Prostate gland (tissue), 2 donors: ENCODE results near the gene VGLL3. TPM values are rescaled to one million over a fixed set of nuclear protein-coding genes. Genes with fewer than 3 reads are reported as not detected.

Experiments
- DNase-seq: peaks from one replicate; pipeline ENCODE4 v3.0.0-alpha.2; 2019; ENCODE audit warnings: low spot score
- H3K27ac ChIP-seq, 2 donors: fragments of 200-600 bp; sonication (generic); 2 replicates each; pipeline ENCODE4 v1.5.1; 2017 to 2019
- H3K27me3 ChIP-seq: fragments of 200-600 bp; sonication (generic); replicated peaks from 2 replicates; pipeline ENCODE4 v1.5.1; 2019; ENCODE audit not compliant: insufficient read depth
- H3K36me3 ChIP-seq, 2 donors: fragments of 200-600 bp; sonication (generic); 1 replicate in 1 of 2; 2 replicates in 1 of 2; pipeline versions ENCODE4 v1.5.1 to v1.8.1; 2017 to 2019
- H3K4me1 ChIP-seq: fragments of 200-600 bp; sonication (generic); replicated peaks from 2 replicates; pipeline ENCODE4 v1.5.1; 2019
- H3K4me3 ChIP-seq, 2 donors: fragments of 200-600 bp; sonication (generic); 2 replicates each; pipeline ENCODE4 v1.5.1; 2017 to 2019
- H3K9me3 ChIP-seq: fragments of 200-600 bp; sonication (generic); 2 replicates; pipeline ENCODE4 v1.5.1; 2017
- POLR2A ChIP-seq: fragments of 450-650 bp; IDR thresholded peaks from one replicate; pipeline ENCODE4 v1.6.1; 2016; ENCODE audit warnings: antibody characterized with exemption, mild to moderate bottlenecking
- POLR2AphosphoS5 ChIP-seq: sonication (generic); formaldehyde crosslinking; IDR thresholded peaks from one replicate; pipeline ENCODE4 v1.6.1; 2017; ENCODE audit warnings: antibody characterized with exemption
- WGBS: methylation state at CpG from one replicate; pipeline ENCODE4 v1.1.5; 2018; 5-methylcytosine and 5-hydroxymethylcytosine counted together
- intact Hi-C: fragments of 100-400 bp; cut with DNase I; formaldehyde crosslinking; loops from one replicate; pipeline ENCODE4 v1.14.2; 2022
- total RNA-seq, 2 donors: library from RNA; depleted of rRNA; stranded (reverse); fragments of >200 nt; gene quantifications; one replicate each; pipeline ENCODE4 v1.1.0, GENCODE V29; 2016
- TF ChIP-seq, protein P1 (sequence below), 4 experiments: fragments of 200-600 bp in 2 of 4; fragments of 450-650 bp in 2 of 4; sonication (generic) in 2 of 4; IDR thresholded peaks; 1 replicate in 3 of 4; 2 replicates in 1 of 4; pipeline ENCODE4 v1.5.1; 2016 to 2019; ENCODE audit warnings: antibody characterized with exemption in 4 of 4, mild to moderate bottlenecking in 2 of 4, moderate library complexity in 2 of 4

Gene VGLL3
- total RNA-seq, 2 donors from 2014 or later: 44.4 to 55.5 TPM

DNA sequence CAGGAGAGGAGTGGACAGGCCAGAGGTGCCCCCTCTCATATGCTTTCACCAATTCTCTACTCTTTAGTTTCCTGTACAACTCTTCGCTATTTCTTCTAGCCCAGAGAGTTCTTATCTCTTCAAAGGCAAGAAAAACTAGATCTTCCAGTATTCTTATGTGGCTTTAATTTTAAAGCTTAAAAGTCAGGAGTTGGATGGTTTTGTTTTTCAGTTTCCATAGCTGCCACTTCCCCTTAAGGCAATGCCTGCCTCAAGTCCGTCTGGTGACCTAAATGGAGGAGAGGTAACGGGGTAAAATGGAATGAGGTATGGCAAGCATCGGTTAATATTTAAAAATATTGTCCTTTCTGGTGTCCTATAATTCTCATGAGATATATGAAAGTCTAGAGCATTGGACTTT is 11.4 kb upstream of the VGLL3 start:
- Histone ChIP-seq H3K27ac (no peak overlapping the region), H3K36me3 (no peaks in the 10 kb centered on the region), H3K27me3 (no peaks in the 10 kb centered on the region), H3K4me1 (no peaks in the 10 kb centered on the region), H3K4me3 (no peak overlapping the region), H3K9me3 (no peaks in the 10 kb centered on the region)
- WGBS: 76% methylated on average over 4 of the region's 4 CpGs
- TF ChIP-seq POLR2AphosphoS5 (no peak), POLR2A (no peak)
- TF ChIP-seq, protein P1, sequence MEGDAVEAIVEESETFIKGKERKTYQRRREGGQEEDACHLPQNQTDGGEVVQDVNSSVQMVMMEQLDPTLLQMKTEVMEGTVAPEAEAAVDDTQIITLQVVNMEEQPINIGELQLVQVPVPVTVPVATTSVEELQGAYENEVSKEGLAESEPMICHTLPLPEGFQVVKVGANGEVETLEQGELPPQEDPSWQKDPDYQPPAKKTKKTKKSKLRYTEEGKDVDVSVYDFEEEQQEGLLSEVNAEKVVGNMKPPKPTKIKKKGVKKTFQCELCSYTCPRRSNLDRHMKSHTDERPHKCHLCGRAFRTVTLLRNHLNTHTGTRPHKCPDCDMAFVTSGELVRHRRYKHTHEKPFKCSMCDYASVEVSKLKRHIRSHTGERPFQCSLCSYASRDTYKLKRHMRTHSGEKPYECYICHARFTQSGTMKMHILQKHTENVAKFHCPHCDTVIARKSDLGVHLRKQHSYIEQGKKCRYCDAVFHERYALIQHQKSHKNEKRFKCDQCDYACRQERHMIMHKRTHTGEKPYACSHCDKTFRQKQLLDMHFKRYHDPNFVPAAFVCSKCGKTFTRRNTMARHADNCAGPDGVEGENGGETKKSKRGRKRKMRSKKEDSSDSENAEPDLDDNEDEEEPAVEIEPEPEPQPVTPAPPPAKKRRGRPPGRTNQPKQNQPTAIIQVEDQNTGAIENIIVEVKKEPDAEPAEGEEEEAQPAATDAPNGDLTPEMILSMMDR (IDR thresholded peaks at IDR 0.05): no peak
- DNase-seq: no peak
- intact Hi-C loops: no loop called here

DNA sequence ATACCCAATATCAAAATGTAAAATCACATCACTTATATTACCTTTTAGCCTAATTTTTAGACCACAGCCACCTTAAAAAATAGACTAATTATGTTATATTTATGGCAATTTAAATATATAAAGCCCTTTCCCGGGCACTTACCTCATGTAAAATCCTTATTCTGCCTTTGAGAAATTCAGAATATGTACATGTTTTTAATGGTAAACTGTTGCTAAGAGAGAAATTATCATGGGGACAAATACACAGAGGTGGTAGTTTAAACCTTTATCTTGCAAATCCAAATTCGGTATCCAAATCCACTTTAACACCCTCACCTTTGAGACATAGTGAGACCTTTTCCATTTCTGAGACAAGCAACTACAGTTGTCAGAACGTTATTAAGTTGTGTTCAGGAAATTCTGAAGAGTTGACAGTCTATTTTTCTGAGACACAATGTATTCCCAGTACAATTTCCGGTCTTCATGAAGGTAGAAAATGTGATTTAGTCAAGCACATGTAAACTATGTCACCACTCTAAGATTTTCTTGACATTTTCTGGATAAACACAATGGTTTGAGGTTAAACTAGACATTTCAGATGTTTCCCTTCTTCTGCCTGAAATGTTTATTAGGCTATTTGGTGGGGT is 10.6 kb upstream of the VGLL3 start:
- intact Hi-C loops: no loop called here
- H3K4me3 ChIP-seq: no peak overlapping the region
- H3K9me3 ChIP-seq: no peaks in the 10 kb centered on the region
- no peaks in the 10 kb centered on the region for H3K36me3 ChIP-seq
- WGBS: 62% methylated on average over 4 of the region's 4 CpGs
- DNase-seq: no peak
- H3K27ac ChIP-seq: no peak overlapping the region
- H3K4me1 ChIP-seq: no peaks in the 10 kb centered on the region
- no peaks in the 10 kb centered on the region for H3K27me3 ChIP-seq
- TF ChIP-seq POLR2AphosphoS5: no peak
- no peak for TF ChIP-seq POLR2A
- TF ChIP-seq, protein P1 (IDR thresholded peaks at IDR 0.05): no peak

DNA sequence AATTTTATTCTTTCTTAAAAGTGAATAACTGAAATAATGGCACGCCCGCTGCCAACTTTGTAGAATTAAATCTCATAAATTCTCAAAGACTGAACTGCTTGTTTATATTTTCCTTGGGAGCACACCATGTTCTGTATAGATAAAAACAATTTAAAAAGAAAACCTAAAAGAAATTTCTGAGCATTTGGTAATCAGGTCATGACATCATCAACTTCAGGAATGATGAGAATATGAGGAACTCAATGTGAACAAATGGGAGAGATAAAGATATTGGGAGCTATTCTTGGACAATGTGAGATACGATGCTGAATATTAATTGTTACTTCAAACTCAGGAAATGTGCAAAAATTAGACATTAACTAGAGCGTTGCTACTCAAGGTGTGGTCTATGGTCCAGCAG is 10.0 kb upstream of the VGLL3 start:
- no peaks in the 10 kb centered on the region for H3K36me3 ChIP-seq
- TF ChIP-seq POLR2AphosphoS5: no peak
- TF ChIP-seq, protein P1 (IDR thresholded peaks at IDR 0.05): no peak
- no peak for TF ChIP-seq POLR2A
- intact Hi-C loops: no loop called here
- no peak overlapping the region for H3K4me3 ChIP-seq
- H3K9me3 ChIP-seq: no peaks in the 10 kb centered on the region
- H3K27ac ChIP-seq: no peak overlapping the region
- 79% methylated on average over 4 of the region's 4 CpGs for WGBS
- H3K27me3 ChIP-seq: no peaks in the 10 kb centered on the region
- DNase-seq: no peak
- H3K4me1 ChIP-seq: no peaks in the 10 kb centered on the region

DNA sequence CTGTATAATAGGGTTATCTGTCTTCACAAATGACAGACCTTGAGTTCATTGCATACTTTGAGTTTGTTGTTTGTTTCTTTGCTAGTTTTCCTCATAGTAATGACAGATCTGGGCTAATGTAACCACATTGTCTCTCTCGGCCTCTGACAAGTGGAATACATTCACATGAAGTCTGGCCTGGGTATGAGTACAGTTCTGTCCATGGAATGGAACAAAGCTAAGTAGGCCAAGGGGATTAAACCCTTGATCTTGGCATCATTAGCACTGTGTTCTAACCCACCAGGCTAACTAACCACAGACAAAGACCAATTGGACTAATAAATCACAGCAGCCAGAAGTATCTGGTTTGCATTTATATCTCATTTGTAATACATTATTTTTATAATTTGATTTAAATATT is 7.6 kb upstream of the VGLL3 start:
- Histone ChIP-seq H3K36me3 (no peaks in the 10 kb centered on the region), H3K9me3 (no peaks in the 10 kb centered on the region), H3K4me3 (no peak overlapping the region), H3K27ac (no peak overlapping the region), H3K27me3 (no peaks in the 10 kb centered on the region), H3K4me1 (no peaks in the 10 kb centered on the region)
- 92% methylated on average over 1 of the region's 1 CpG for WGBS
- TF ChIP-seq, protein P1 (IDR thresholded peaks at IDR 0.05): no peak
- TF ChIP-seq POLR2A (no peak), POLR2AphosphoS5 (no peak)
- DNase-seq: no peak
- intact Hi-C loops: no loop called here

DNA sequence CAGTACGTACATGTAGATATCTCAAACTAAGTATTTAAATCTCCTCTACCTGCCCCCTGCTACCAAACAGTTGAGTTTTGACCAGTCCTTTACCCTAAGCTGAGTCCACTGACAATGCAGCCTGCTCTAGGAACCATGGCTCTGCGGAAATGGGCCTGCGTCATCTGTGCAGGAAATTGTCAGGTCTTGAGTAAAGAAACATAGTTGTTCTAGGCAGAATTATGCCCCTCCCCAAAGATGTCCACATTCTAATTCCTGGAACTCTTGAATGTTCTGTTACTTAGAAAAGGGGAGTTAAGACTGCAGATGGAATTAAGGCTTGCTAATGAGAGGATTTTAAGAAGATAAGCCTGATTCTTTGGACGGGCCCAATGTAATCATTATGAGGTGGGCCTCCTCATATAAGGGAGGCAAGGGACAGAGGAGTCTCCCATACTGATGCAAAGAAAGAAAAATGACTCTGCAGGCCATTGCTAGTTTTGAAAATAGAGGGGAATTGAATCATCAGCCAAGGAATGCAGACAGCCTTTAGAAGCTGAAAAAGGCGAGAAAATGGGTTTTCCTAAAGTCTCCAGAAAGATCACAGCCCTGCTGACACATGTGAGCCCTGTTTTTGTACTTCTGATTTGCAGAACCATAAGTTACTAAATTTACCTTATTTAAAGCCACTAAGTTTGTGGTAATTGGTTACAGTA is 5.5 kb upstream of the VGLL3 start:
- intact Hi-C loops: no loop called here
- DNase-seq: no peak
- WGBS: 87% methylated on average over 5 of the region's 5 CpGs
- no peaks in the 10 kb centered on the region for H3K9me3 ChIP-seq
- no peak for TF ChIP-seq POLR2A
- no peak for TF ChIP-seq POLR2AphosphoS5
- TF ChIP-seq, protein P1 (IDR thresholded peaks at IDR 0.05): no peak
- H3K36me3 ChIP-seq: no peaks in the 10 kb centered on the region
- no peak overlapping the region for H3K4me3 ChIP-seq
- H3K27me3 ChIP-seq: no peaks in the 10 kb centered on the region
- H3K27ac ChIP-seq: no peak overlapping the region
- no peaks in the 10 kb centered on the region for H3K4me1 ChIP-seq
